ENCODE results near the gene COG3. TPM values are rescaled to one million over a fixed set of nuclear protein-coding genes. Genes with fewer than 3 reads are reported as not detected.

Gene COG3
- total and polyA plus RNA-seq, 2 experiments from 2014 or later = 17.1 to 23.9 TPM

DNA sequence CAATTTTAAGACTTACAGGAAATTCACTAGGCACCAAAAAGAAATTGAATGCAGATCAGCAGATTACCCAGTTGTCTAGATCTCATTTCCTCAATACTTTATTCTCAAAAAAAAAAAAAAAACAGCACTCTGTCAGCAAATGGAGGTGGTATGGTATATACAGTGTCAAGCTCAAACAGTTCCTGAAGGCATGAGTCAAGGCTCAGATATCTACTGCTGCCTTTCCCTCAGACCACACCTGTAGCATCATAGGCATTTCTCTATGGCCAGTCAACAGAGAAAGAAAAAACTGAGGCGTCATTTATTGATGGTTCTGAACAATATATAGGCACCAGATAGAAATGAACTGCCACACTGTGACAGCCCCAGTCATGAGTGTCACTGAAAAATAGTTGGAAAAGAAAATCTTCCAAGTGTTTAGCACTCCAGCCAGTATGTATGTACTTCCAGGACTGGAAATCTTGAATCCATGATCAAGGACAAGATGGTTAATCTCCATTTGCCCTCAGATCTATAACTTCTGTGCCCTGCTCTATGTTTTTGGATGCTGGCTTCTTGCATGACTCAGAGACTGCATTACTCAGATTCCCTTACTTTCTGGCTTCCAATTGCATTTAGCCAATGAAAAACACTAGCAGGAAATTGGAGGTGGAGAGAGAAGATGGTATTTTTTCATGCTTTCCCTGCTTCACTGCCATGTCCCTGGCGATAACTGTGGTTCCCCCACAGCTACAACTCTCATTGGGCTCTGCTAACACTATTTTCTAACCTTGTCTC lies 8.4 kb upstream of the COG3 start (continued):
- TF ChIP-seq, protein P1, sequence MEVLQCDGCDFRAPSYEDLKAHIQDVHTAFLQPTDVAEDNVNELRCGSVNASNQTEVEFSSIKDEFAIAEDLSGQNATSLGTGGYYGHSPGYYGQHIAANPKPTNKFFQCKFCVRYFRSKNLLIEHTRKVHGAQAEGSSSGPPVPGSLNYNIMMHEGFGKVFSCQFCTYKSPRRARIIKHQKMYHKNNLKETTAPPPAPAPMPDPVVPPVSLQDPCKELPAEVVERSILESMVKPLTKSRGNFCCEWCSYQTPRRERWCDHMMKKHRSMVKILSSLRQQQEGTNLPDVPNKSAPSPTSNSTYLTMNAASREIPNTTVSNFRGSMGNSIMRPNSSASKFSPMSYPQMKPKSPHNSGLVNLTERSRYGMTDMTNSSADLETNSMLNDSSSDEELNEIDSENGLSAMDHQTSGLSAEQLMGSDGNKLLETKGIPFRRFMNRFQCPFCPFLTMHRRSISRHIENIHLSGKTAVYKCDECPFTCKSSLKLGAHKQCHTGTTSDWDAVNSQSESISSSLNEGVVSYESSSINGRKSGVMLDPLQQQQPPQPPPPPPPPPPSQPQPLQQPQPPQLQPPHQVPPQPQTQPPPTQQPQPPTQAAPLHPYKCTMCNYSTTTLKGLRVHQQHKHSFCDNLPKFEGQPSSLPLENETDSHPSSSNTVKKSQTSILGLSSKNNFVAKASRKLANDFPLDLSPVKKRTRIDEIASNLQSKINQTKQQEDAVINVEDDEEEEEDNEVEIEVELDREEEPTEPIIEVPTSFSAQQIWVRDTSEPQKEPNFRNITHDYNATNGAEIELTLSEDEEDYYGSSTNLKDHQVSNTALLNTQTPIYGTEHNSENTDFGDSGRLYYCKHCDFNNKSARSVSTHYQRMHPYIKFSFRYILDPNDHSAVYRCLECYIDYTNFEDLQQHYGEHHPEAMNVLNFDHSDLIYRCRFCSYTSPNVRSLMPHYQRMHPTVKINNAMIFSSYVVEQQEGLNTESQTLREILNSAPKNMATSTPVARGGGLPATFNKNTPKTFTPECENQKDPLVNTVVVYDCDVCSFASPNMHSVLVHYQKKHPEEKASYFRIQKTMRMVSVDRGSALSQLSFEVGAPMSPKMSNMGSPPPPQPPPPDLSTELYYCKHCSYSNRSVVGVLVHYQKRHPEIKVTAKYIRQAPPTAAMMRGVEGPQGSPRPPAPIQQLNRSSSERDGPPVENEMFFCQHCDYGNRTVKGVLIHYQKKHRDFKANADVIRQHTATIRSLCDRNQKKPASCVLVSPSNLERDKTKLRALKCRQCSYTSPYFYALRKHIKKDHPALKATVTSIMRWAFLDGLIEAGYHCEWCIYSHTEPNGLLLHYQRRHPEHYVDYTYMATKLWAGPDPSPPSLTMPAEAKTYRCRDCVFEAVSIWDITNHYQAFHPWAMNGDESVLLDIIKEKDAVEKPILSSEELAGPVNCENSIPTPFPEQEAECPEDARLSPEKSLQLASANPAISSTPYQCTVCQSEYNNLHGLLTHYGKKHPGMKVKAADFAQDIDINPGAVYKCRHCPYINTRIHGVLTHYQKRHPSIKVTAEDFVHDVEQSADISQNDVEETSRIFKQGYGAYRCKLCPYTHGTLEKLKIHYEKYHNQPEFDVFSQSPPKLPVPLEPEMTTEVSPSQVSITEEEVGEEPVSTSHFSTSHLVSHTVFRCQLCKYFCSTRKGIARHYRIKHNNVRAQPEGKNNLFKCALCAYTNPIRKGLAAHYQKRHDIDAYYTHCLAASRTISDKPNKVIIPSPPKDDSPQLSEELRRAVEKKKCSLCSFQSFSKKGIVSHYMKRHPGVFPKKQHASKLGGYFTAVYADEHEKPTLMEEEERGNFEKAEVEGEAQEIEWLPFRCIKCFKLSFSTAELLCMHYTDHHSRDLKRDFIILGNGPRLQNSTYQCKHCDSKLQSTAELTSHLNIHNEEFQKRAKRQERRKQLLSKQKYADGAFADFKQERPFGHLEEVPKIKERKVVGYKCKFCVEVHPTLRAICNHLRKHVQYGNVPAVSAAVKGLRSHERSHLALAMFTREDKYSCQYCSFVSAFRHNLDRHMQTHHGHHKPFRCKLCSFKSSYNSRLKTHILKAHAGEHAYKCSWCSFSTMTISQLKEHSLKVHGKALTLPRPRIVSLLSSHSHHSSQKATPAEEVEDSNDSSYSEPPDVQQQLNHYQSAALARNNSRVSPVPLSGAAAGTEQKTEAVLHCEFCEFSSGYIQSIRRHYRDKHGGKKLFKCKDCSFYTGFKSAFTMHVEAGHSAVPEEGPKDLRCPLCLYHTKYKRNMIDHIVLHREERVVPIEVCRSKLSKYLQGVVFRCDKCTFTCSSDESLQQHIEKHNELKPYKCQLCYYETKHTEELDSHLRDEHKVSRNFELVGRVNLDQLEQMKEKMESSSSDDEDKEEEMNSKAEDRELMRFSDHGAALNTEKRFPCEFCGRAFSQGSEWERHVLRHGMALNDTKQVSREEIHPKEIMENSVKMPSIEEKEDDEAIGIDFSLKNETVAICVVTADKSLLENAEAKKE (CRISPR knock-in tag; IDR thresholded peaks at IDR 0.05) = no peak

DNA sequence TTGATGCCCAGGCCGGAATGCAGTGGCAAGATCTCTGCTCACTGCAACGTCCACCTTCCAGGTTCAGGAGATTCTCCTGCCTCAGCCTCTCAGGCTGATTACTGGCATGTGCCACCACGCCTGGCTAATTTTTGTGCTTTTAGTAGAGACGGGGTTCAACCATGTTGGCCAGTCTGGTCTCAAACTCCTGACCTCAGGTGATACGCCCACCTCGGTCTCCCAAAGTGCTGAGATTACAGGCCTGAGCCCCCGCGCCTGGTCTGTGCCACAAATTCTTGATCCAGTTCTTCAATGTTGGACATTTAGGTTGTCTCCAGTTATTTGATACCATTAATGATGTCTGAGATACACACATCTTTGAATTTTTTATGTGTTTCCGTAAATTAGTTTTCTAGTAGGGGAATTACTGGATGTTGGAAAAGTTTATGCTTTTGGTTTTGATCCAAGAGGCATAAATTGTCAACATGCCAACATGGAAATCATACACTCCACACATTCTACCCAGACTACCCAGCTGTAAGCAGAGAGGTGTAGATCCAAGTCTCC lies 525 bp upstream of the COG3 start:
- H3K4me3 Mint-ChIP-seq = peak overlapping the region; percentile 92
- Histone ChIP-seq H2AFZ (peak overlapping the region; percentile 64; the same call in 1 of the 2 replicates), H3K79me2 (replicated peaks; ENCODE audit: insufficient read depth) (peaks cover 40% of the 10 kb centered on the region), H4K20me1 (replicated peaks; ENCODE audit: insufficient read depth) (peaks cover 10% of the 10 kb centered on the region; the same call in 1 of the 2 replicates), H3K4me1 (ENCODE audit: insufficient read depth) (peaks cover 12% of the 10 kb centered on the region; the same call in 1 of the 2 replicates), H3K4me3 (peak overlapping the region; percentile 72), H3K9me2 (ENCODE audit: insufficient read depth) (no peaks in the 10 kb centered on the region), H3K27me3 (ENCODE audit: insufficient read depth) (no peaks in the 10 kb centered on the region; the same call in 1 of the 2 replicates), H3K36me3 (ENCODE audit: insufficient read depth) (no peaks in the 10 kb centered on the region), H3K4me2 (peak overlapping the region; percentile 64), H3K27ac (ENCODE audit: low read depth) (peak overlapping the region; percentile 64), H3F3A (replicated peaks; ENCODE audit: low read depth) (peaks cover 8% of the 10 kb centered on the region; the same call in 1 of the 2 replicates)
- no peak for ATAC-seq
- peak overlapping the region; percentile 95 for H3K27ac Mint-ChIP-seq
- H3K9me3 Mint-ChIP-seq = peaks cover 5% of the 10 kb centered on the region; the same call in 2 of the 3 replicates
- peaks cover 21% of the 10 kb centered on the region for H3K4me1 Mint-ChIP-seq
- no peak for DNase-seq (ENCODE audit: low spot score)
- peaks cover 5% of the 10 kb centered on the region; the same call in 2 of the 3 replicates for H3K36me3 Mint-ChIP-seq (ENCODE audit: low read depth)
- no peak for TF ChIP-seq POLR2AphosphoS5 (IDR thresholded peaks at IDR 0.05; ENCODE audit: low read depth)
- no peaks in the 10 kb centered on the region for H3K27me3 Mint-ChIP-seq (ENCODE audit: insufficient read depth, low read depth, poor library complexity)

Measured in GM23338 (cell line).